GM19467 (cell line): ENCODE results near the gene CMBL.

Experiments
- ATAC-seq: cut with Tn5 transposase; IDR thresholded peaks from one replicate; pipeline ENCODE4 v1.9.1; 2021; ENCODE audit warnings: mild to moderate bottlenecking, moderate library complexity; ENCODE audit not compliant: unreplicated experiment

CMBL gene

DNA sequence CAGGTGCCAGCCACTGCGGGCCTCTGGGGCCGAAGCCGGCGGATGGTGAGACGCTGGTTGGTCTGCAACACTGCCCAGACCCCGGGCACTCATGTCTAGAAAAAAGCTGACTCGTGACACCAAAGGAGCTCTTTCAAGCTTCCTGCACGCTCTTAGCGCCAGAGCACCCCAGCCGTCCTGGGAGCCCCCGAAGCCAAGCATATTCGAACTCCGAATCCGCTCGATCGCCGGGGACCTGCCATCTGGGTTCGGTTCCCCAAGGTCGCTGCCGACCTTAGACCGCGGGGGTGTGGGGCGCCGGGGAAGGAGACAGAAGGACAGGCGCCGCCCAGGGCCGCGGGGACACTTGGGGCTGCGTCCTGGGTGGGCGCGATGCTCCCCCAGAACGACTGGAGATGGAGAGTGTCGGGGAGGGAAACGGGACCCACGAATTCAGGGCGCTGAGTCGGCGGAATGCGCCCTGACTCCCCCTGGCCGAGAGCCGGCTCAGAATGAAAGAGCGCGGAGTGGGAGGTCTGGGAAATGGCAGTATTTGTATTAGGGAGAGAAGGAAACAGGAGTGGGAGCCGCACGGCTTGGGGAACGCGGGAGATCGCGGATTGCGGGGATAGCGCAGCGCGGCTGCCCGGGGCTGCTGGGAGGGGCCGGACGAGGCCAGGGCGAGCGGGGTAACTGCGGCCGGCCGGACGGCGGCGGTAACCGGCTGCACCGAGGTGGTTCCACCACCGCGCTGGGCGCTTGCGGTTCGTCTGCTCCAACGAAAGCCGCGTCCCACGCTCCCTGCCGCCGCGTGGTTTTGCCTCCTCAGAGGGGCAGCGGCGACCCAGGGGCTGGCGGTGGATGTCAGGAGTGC lies 25.7 kb upstream of the CMBL start:
- peak; percentile 57 for ATAC-seq

DNA sequence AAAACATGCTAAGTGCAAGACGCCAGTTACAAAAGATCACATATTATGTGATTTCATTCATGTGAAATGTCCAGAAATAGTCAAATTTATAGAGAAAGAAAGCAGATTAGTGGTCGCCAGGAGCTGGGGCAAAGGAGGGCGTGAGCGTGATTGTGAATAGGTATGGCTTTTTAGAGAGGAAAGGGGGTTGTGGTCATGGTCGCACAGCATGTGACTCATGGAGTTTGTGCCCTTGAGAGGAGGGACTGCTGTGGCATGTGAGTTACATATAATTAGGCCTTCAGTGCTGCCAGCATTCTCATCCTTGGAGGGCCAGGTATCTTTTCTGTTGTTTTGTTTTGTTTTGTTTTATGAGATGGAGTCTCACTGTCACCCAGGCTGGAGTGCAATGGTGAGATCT lies 24.6 kb upstream of the CMBL start:
- no peak for ATAC-seq

GRCh38 chr5:10331341-10331796 lies 23.7 kb upstream of the CMBL start:
- ATAC-seq, result no peak

GRCh38 chr5:10330511-10331230 lies 23.0 kb upstream of the CMBL start:
- no peak for ATAC-seq

GRCh38 chr5:10329820-10330481 lies 22.2 kb upstream of the CMBL start:
- ATAC-seq, result no peak

DNA sequence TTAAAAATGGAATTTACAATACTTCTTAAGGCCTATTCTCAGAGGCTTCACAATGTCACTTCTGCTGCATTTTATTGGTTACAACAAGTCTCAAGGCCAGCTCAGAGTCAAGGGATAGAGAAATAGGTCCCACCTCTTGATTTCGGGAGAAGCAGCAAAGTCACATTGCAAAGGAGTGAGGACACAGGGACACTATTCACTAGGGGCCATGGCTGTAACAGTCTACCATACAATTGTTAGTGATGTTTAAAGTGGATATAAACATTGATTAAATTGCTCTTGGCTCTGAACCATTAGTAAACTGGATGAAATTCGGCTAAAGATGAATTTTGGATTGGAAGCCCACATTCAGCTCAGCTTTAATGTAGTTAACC lies 21.7 kb upstream of the CMBL start:
- no peak for ATAC-seq

DNA sequence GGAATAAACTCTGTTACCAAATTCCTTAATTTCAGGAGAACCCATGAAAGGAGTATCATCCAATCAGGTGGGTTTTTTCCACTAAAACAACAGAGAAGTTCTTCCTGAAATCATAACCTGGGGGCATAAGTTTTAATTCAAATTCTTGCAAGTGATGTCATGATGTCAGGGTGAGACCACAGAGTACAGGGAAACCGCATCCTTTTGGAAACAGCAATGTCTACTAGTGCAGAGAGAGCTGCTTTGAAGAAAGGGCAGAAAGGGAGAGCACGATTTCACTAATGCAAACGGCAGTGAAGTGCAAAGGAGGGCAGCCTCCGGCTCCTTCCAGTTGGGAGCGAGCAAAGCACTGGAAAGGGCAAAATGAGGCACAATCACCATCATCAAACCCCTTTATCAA lies 20.6 kb upstream of the CMBL start:
- ATAC-seq, result no peak

DNA sequence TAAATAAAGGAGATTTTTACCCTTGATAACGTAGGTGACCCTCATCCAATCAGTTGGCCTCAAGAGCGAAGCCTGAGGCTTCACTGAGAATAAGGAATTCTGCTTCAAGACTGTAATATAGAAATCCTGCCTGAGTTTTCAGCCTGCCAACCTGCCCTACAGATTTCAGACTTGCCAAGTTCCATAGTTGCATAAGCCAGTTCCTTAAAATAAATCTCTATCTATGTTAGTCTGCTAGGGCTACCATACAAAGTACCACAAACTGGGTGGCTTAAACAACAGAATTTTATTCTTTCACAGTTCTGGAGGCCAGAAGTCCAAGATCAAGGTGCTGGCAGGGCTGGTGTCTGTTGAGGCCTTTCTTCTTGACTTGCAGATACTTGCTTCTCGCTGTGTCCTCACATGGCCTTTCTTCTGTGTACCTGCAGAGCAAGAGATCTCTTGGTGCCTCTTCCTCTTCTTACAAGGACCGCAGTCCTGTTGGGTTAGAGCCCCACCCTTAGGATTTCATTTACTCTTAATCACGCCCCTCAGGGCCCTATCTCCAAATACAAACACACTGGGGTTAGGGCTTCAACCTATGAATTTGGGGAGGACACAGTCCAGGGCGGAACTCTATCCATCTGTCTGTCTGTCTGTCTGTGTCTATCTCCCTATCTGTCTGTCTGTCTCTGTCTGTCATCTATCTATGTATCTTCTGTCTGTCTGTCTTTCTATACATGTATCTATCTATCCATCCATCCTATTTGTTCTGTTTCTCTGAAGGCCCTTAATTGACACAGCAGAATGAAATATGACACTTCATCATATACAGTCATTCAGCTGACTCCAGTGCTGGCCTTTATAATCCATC lies 17.0 kb upstream of the CMBL start:
- ATAC-seq, result no peak

DNA sequence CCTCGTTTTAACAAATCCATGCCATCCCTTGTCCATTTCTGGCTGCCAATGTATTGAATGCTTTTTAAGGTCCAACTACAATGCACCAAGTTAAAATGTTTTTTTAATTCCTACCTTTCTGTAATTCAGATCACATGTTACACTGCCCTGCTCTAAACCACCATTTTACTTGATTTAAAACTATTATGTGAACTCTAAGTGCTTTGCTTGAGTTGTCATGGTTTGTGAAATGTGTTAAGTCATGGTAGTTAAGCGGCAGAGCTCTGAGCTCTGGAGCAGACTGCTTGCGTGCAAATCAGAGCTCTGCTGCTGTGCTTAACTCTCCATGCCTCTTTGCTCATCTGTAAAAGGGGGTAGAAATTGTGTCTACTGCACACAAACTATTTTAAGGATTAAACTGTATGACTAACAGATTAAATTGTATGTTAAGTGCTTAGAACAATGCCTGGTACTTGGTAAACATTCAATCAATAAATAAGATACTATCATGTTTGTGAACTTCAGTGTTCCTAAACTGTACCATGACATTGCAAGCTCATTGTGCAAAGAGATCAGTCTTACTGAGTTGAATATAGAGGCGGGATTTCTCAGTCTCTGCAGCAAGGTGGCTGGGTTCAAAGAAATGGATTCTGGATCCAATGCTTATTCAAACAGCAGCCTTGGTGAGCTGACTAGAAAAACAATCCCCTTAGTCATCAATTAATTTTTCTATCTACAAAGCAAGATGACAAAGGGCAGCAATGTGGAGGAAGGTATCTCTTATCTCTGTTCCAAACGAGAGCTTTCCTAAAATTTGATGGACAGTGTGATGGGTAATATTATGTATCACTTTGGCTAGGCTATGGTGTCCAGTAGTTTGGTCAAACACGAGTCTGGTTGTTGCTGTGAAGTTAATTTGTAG lies 16.1 kb upstream of the CMBL start:
- ATAC-seq, result no peak

DNA sequence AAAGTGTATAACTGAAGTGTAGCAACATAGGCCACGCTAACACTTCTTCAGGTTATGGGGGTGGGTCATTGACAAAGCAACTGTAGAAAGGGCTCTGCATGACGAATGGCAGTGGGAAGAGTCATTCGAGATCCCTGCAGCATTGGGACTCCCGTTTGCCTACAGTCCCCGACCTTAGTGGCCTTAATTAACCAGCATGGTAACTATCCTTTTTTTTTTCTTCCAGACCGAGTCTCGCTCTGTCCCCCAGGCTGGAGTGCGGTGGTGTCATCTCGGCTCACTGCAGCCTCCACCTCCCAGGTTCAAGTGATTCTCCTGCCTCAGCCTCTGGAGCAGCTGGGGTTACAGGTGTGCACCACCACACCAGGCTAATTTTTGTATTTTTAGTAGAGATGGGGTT lies 14.2 kb upstream of the CMBL start:
- no peak for ATAC-seq

- ATAC-seq, result no peak
Measured at GRCh38 chr5:10320793-10321192, 13.1 kb upstream of the CMBL start.

DNA sequence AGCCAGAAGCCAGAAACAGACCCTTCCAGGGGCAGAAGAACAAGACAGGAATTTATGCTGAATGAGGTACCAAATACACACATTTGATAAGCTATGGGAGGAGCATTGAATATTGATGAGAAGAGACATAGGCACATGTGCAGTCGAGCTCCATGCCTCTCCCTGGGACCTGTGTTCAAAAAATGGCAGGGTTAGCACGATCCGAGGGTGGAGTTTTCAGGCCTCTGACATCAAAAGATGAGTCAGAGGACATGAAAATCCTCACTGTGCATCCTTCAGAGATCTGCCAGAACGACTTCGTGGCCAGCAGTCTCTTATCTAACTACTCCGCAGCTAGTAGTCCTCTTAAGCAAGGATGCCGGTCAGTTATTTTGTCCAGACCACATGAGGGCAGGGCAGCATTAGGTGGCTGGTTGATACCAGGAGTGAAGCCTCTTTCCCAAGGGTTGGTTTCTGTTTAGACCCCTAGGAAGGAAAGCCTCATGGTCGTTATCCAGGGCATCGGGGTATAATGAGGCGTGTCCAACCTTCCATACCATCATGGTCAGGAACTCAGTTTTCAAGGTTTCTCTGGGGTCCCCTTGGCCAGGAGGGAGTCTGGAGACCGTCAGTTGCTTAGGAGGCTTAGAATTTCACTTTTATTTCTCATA lies 11.6 kb upstream of the CMBL start:
- ATAC-seq, result no peak

DNA sequence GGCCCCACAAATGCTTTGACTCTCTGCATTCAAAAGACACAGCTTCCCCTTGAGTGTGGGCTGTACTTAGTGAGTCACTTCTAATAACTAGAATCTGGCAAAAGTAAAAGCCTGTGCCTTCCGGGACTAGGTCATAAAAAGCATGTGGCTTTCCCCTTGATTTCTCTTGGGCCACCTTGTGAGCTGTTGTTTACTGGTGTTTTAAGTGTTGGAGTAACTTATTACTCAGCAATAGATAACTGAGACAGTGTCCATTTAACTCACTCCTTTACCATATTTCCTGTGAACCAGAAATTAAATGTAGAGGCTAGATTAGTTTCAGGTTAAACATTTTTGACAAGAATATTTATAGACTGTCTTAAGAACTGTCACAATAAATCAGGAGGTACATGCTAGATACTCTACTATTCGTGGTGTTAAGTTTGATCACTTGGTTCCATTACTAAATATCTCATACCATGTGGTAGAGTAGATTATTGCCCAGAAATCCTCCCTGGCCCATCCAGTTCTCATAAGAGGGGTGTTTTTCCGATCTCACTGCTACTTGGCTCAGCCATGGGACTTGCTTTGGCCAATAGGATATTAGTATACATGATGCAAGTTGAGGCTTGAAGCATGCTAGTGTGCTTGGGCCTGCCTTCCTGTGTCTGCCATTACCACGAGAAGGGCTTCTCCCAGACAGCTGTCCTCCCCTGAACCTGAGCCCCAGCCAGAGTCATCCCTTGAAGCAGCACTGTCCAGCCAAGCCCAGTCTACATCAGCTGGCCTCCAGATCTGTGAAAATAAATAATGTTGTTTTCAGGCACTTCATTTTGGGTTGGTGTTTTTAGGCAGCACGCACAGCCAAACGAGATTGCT lies 10.4 kb upstream of the CMBL start:
- ATAC-seq, result peak; percentile 77

GRCh38 chr5:10315824-10316509 lies 8.3 kb upstream of the CMBL start:
- no peak for ATAC-seq

- ATAC-seq, result no peak
Measured at GRCh38 chr5:10315201-10315600, 7.5 kb upstream of the CMBL start.

- no peak for ATAC-seq
Measured at GRCh38 chr5:10311595-10312425, 4.1 kb upstream of the CMBL start.
